IMR-90 (cell line): ENCODE results near the gene HDAC7. TPM values are rescaled to one million over a fixed set of nuclear protein-coding genes. Genes with fewer than 3 reads are reported as not detected.

Experiments
- ATAC-seq: fragments of 200-7000 bp; cut with Tn5 transposase; 2 replicates; pipeline ENCODE4 v1.9.1; 2020; ENCODE audit warnings: low read depth, mild to moderate bottlenecking, moderate library complexity
- BruUV-seq: library from RNA; stranded (reverse); fragments of 400-500 nt; replicated peaks from 2 replicates; lab custom pipeline; 2021; lab: Mats Ljungman, UMichigan
- CTCF ChIA-PET: fragments of 300-600 bp; formaldehyde crosslinking; extraction: SDS; loops from one replicate; lab custom pipeline; 2021; ENCODE audit warnings: antibody characterized with exemption; lab: Yijun Ruan, JAX
- POLR2A ChIA-PET: fragments of 300-600 bp; sonication (Branson Sonifier 250); formaldehyde crosslinking; loops from one replicate; lab custom pipeline; 2022; ENCODE audit warnings: antibody characterized with exemption; ENCODE audit not compliant: unreplicated experiment; lab: Charles Lee
- DNase-seq: peaks from one replicate; pipeline ENCODE4 v3.0.0; 2013
- H2AFZ ChIP-seq: replicated peaks from 2 replicates; pipeline ENCODE3; 2013; ENCODE audit warnings: low read length, mild to moderate bottlenecking; ENCODE audit not compliant: poor library complexity
- H2AK5ac ChIP-seq: 2 replicates; pipeline ENCODE4 v1.6.1; 2013; ENCODE audit warnings: low read depth, low read length, inconsistent platforms
- H2AK9ac ChIP-seq: replicated peaks from 2 replicates; pipeline ENCODE3; 2013; ENCODE audit warnings: mild to moderate bottlenecking, low read depth, low read length, moderate library complexity; ENCODE audit not compliant: poor library complexity
- H2BK120ac ChIP-seq: 2 replicates; pipeline ENCODE4 v1.6.1; 2013; ENCODE audit warnings: low read depth, low read length, inconsistent platforms
- H2BK15ac ChIP-seq: 3 replicates; pipeline ENCODE4 v1.6.1; 2013; ENCODE audit warnings: low read depth, low read length, inconsistent platforms
- H2BK20ac ChIP-seq: 2 replicates; pipeline ENCODE4 v1.6.1; 2013; ENCODE audit warnings: low read depth, mild to moderate bottlenecking, inconsistent platforms, low read length, moderate library complexity
- H2BK5ac ChIP-seq: 2 replicates; pipeline ENCODE4 v1.6.1; 2013; ENCODE audit warnings: mild to moderate bottlenecking, low read depth, low read length, inconsistent platforms; ENCODE audit not compliant: poor library complexity, severe bottlenecking
- H3K14ac ChIP-seq: replicated peaks from 2 replicates; pipeline ENCODE4 v1.6.1; 2013; ENCODE audit warnings: low read depth, low read length, inconsistent platforms
- H3K18ac ChIP-seq: 2 replicates; pipeline ENCODE4 v1.6.1; 2013; ENCODE audit warnings: low read depth, low read length, control low read depth
- H3K23ac ChIP-seq: 2 replicates; pipeline ENCODE4 v1.6.1; 2013; ENCODE audit warnings: low read depth, low read length, inconsistent platforms
- H3K27ac ChIP-seq: 2 replicates; pipeline ENCODE4 v1.5.1; 2013; ENCODE audit warnings: mild to moderate bottlenecking, control low read depth, low read length; ENCODE audit not compliant: insufficient read depth
- H3K27me3 ChIP-seq: 2 replicates; pipeline ENCODE4 v1.6.1; 2013; ENCODE audit warnings: low read length; ENCODE audit not compliant: control insufficient read depth, insufficient read depth
- H3K36me3 ChIP-seq: 2 replicates; pipeline ENCODE4 v1.6.1; 2013; ENCODE audit warnings: low read length, mixed read lengths; ENCODE audit not compliant: control insufficient read depth, insufficient read depth
- H3K4ac ChIP-seq: 2 replicates; pipeline ENCODE4 v1.6.1; 2013; ENCODE audit warnings: low read depth, low read length, inconsistent platforms
- H3K4me1 ChIP-seq: 2 replicates; pipeline ENCODE4 v1.6.1; 2013; ENCODE audit warnings: low read length, mixed read lengths; ENCODE audit not compliant: control insufficient read depth, insufficient read depth
- H3K4me2 ChIP-seq: 2 replicates; pipeline ENCODE4 v1.6.1; 2013; ENCODE audit warnings: low read depth, mild to moderate bottlenecking, control low read depth, low read length, moderate library complexity
- H3K4me3 ChIP-seq: 2 replicates; pipeline ENCODE4 v1.5.1; 2013; ENCODE audit warnings: low read depth, mild to moderate bottlenecking, control low read depth, low read length, moderate library complexity; ENCODE audit not compliant: insufficient read depth
- H3K56ac ChIP-seq: 2 replicates; pipeline ENCODE4 v1.6.1; 2013; ENCODE audit warnings: low read length, inconsistent platforms; ENCODE audit not compliant: insufficient read depth; ENCODE audit errors: extremely low read depth
- H3K79me1 ChIP-seq, 2 experiments: 2 replicates each; pipeline ENCODE4 v1.6.1; 2013; ENCODE audit warnings: low read length in 2 of 2, inconsistent platforms in 1 of 2, low read depth in 1 of 2
- H3K9ac ChIP-seq: 2 replicates; pipeline ENCODE4 v1.6.1; 2013; ENCODE audit warnings: low read depth, low read length, control low read depth
- H3K9me1 ChIP-seq: 2 replicates; pipeline ENCODE4 v1.6.1; 2013; ENCODE audit warnings: low read length, inconsistent platforms; ENCODE audit not compliant: insufficient read depth
- H3K9me3 ChIP-seq: 2 replicates; pipeline ENCODE4 v1.6.1; 2013; ENCODE audit warnings: low read length; ENCODE audit not compliant: control insufficient read depth, insufficient read depth
- H4K20me1 ChIP-seq: 2 replicates; pipeline ENCODE4 v1.6.1; 2013; ENCODE audit warnings: low read length, inconsistent platforms; ENCODE audit not compliant: insufficient read depth
- H4K5ac ChIP-seq: 2 replicates; pipeline ENCODE4 v1.6.1; 2013; ENCODE audit warnings: mild to moderate bottlenecking, low read depth, low read length, control low read depth
- H4K8ac ChIP-seq, 2 experiments: 2 replicates each; pipeline ENCODE4 v1.6.1; 2013; ENCODE audit warnings: low read depth in 2 of 2, low read length in 2 of 2, control low read depth in 1 of 2, inconsistent platforms in 1 of 2
- H4K91ac ChIP-seq: 2 replicates; pipeline ENCODE4 v1.6.1; 2013; ENCODE audit warnings: low read depth, low read length, inconsistent platforms; ENCODE audit not compliant: insufficient read depth
- CHD1 ChIP-seq: IDR thresholded peaks from 2 replicates; pipeline ENCODE4 v1.6.1; 2012; ENCODE audit warnings: low read depth, low read length, improper control_type of control experiment
- MAFK ChIP-seq: IDR thresholded peaks from 2 replicates; pipeline ENCODE4 v1.6.1; 2012; ENCODE audit warnings: low read depth, low read length, improper control_type of control experiment
- WGBS, 2 experiments: methylation state at CpG; one replicate each; pipeline versions ENCODE4 v1.1.5 to v1.1.7; 2013; ENCODE audit warnings: missing lambda C conversion rate in 2 of 2; ENCODE audit not compliant: insufficient read length in 1 of 2; ENCODE audit errors: extremely low coverage in 2 of 2; 5-methylcytosine and 5-hydroxymethylcytosine counted together
- dilution Hi-C: fragments of 300-500 bp; cut with HindIII; formaldehyde crosslinking; loops from one replicate; pipeline ENCODE4 v1.14.3; 2018; ENCODE audit warnings: low sequenced_read_pairs; ENCODE audit not compliant: unreplicated experiment
- in situ Hi-C: fragments of 300-500 bp; cut with MboI; formaldehyde crosslinking; loops from 3 replicates; pipeline ENCODE4 v1.14.3; 2019; ENCODE audit warnings: low sequenced_read_pairs, inconsistent platforms, mixed read lengths
- intact Hi-C: fragments of 100-400 bp; cut with micrococcal nuclease; formaldehyde crosslinking; loops from 2 replicates; pipeline ENCODE4 v1.10.0; 2022
- polyA plus RNA-seq, 3 experiments: library from polyadenylated mRNA; depleted of rRNA; stranded (reverse); fragments of >200 nt; gene quantifications; 2 replicates each; pipeline ENCODE4 v1.2.3, GENCODE V29; 2012; ENCODE audit warnings: low replicate concordance in 1 of 3
- total RNA-seq: library from RNA; depleted of rRNA; stranded (reverse); fragments of >200 nt; gene quantifications from 2 replicates; pipeline ENCODE4 v1.2.3, GENCODE V29; 2012

Gene HDAC7
- total and polyA plus RNA-seq, 2 of the 4 experiments (the other 2 are of a cell fraction) = 10.4 to 64.7 TPM

- Histone ChIP-seq H3K79me1 (no peaks in the 10 kb centered on the region), H3K4me2 (no peak overlapping the region), H4K20me1 (no peaks in the 10 kb centered on the region; the same call in 1 of the 2 replicates), H3K36me3 (0 out of 2 replicates have a peak, but pooled peaks cover 3% of the 10 kb centered on the region), H2BK120ac (no peak overlapping the region), H3K27ac (no peak overlapping the region), H3K23ac (no peak overlapping the region), H3K56ac (no peak overlapping the region), H3K18ac (no peak overlapping the region), H3K9ac (no peak overlapping the region), H2AK5ac (no peak overlapping the region), H2BK5ac (no peak overlapping the region), H2BK20ac (no peak overlapping the region), H2BK15ac (no peak overlapping the region), H3K14ac (no peak overlapping the region), H2AK9ac (no peak overlapping the region), H2AFZ (no peak overlapping the region), H3K27me3 (no peaks in the 10 kb centered on the region), H4K5ac (no peak overlapping the region), H3K9me1 (0 out of 2 replicates have a peak, but pooled peaks cover 5% of the 10 kb centered on the region), H3K4ac (peak overlapping the region; percentile 11; the same call in 1 of the 2 replicates), H3K9me3 (no peaks in the 10 kb centered on the region), H3K4me1 (peaks cover 9% of the 10 kb centered on the region), H4K8ac (peak overlapping the region in 1 of 2 experiments; percentile 75; a peak in 1 of 4 replicates), H3K4me3 (no peak overlapping the region), H4K91ac (no peak overlapping the region)
- peak; percentile 48 for DNase-seq
- CTCF ChIA-PET = interaction anchor here (1.2 kb wide), 2 partner anchors 99 to 108 kb away, joined by 3 read pairs; no protein-coding TSS in a partner anchor
- intact Hi-C loops (no loop called here), dilution Hi-C loops (loop anchor here (10.0 kb wide), 1 partner anchor 57 kb away; no protein-coding TSS in a partner anchor), in situ Hi-C loops (no loop called here)
- no peak for TF ChIP-seq CHD1
- no peak for TF ChIP-seq MAFK
- WGBS, 2 experiments = no CpG with 5 or more reads among the region's 2 CpGs
- BruUV-seq = no TSS peak
- peak; percentile 47 for ATAC-seq
- POLR2A ChIA-PET = no interaction called here
These were observed 21.8 kb upstream of the HDAC7 start for GRCh38 chr12:47841501-47841900.
